A673 (cell line): ENCODE measurements around the gene TBC1D22A.

Experiments used
- CTCF ChIP-seq: fragments of 300-800, 200-600 bp; sonication (generic); conservative IDR thresholded peaks from 2 replicates; pipeline ENCODE4 v1.5.1; 2017; ENCODE audit warnings: low read depth, mild to moderate bottlenecking, antibody characterized with exemption, low read length, moderate library complexity, mixed read lengths
- EZH2 ChIP-seq: fragments of 200-600 bp; sonication (generic); IDR thresholded peaks from 2 replicates; pipeline ENCODE4 v1.6.1; 2017; ENCODE audit warnings: borderline replicate concordance, low read depth, mild to moderate bottlenecking, mixed read lengths, antibody characterized with exemption, low read length; ENCODE audit not compliant: poor library complexity, severe bottlenecking

GRCh38 chr22:47067321-47067890, 305.0 kb downstream of the TBC1D22A start:
- TF ChIP-seq CTCF (no peak), EZH2 (no peak)
